Measurements from ENCODE around the gene CASP10.
"Not testable (repeated sequence)": the region's sequence is repeated elsewhere in the genome, so short reads cannot be mapped to it uniquely, and the experiment has no call there.

The CASP10 gene

GRCh38 chr2:201182650-201183364 is at the start of gene CASP10:
Gene CASP10 (plus strand): TSS chr2:201183141. CDS start chr2:201185778, 2,637 bp downstream.
- DNase-seq = no peak

- DNase-seq = no peak
These were observed 47.6 kb upstream of the CASP10 start for GRCh38 chr2:201135386-201135785.

- DNase-seq = no peak
These were observed 46.0 kb upstream of the CASP10 start for GRCh38 chr2:201136889-201137321.

- no peak for DNase-seq
These were observed 45.2 kb upstream of the CASP10 start for GRCh38 chr2:201137505-201138400.

GRCh38 chr2:201138401-201138970 is 44.5 kb upstream of the CASP10 start:
- no peak for DNase-seq

- DNase-seq = not testable (repeated sequence)
These were observed 43.8 kb upstream of the CASP10 start for GRCh38 chr2:201138986-201139781.

- no peak for DNase-seq
These were observed 42.9 kb upstream of the CASP10 start for GRCh38 chr2:201139836-201140604.

GRCh38 chr2:201144101-201145051 is 38.6 kb upstream of the CASP10 start:
- no peak for DNase-seq

- no peak for DNase-seq
These were observed 34.4 kb upstream of the CASP10 start for GRCh38 chr2:201148434-201148990.

- no peak for DNase-seq
These were observed 33.7 kb upstream of the CASP10 start for GRCh38 chr2:201149064-201149820.

GRCh38 chr2:201149821-201150165 is 33.1 kb upstream of the CASP10 start:
- DNase-seq = not testable (repeated sequence)

- DNase-seq = no peak
These were observed 32.4 kb upstream of the CASP10 start for GRCh38 chr2:201150454-201151020.

- no peak for DNase-seq
These were observed 31.6 kb upstream of the CASP10 start for GRCh38 chr2:201151127-201151981.

GRCh38 chr2:201152517-201152916 is 30.4 kb upstream of the CASP10 start:
- no peak for DNase-seq

GRCh38 chr2:201152999-201153815 is 29.7 kb upstream of the CASP10 start:
- DNase-seq = no peak

- no peak for DNase-seq
These were observed 28.1 kb upstream of the CASP10 start for GRCh38 chr2:201154615-201155399.

GRCh38 chr2:201156036-201156435 is 26.9 kb upstream of the CASP10 start:
- no peak for DNase-seq
